ENCODE data around the gene EGLN3. TPM values are rescaled to one million over a fixed set of nuclear protein-coding genes. Genes with fewer than 3 reads are reported as not detected.

Gene EGLN3
- total RNA-seq, 4 donors from 2014 or later, result 9.4 to 15.7 (median 13.5) TPM

DNA sequence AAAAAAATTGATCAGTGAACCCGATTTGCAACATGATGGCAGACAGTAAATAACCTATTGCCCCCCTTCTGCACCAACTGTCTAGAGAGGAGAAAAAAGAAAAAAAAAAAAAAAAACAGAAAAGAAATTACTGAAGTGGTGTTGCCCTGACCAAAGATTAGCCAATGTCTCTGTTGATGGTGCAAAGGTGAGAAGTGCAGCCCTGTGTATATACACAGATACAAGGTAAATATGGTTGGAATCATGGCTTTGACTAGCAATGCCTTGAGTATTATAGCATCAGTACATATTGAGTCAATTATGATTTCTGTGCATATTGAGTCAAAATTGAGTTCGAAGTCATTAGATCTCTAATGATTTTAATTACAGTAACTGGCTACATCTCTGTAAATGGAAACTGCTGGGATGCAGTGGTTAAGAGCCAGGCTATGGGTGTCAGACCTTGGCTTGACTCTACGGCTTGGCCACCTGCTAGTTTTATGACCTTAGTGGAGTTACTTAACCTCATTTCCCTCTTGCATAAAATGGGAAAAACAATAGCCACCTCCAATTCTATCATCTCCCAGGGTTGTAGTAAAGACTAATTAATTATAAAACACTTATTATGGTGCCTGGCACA, 51.0 kb downstream of the EGLN3 start:
- intact Hi-C loops (cut with DNase I; ENCODE audit: low total_unique reads), result no loop called here
- Histone ChIP-seq H3K9me3 (no peaks in the 10 kb centered on the region), H3K36me3 (no peaks in the 10 kb centered on the region), H3K27ac (no peak overlapping the region), H3K4me3 (no peak overlapping the region), H3K4me1 (peaks cover 0 to 5% of the 10 kb centered on the region in 2 donors), H3K27me3 (no peaks in the 10 kb centered on the region)
- ATAC-seq, result no peak
- TF ChIP-seq POLR2A (IDR thresholded peaks at IDR 0.05), result no peak
- TF ChIP-seq, protein P1, sequence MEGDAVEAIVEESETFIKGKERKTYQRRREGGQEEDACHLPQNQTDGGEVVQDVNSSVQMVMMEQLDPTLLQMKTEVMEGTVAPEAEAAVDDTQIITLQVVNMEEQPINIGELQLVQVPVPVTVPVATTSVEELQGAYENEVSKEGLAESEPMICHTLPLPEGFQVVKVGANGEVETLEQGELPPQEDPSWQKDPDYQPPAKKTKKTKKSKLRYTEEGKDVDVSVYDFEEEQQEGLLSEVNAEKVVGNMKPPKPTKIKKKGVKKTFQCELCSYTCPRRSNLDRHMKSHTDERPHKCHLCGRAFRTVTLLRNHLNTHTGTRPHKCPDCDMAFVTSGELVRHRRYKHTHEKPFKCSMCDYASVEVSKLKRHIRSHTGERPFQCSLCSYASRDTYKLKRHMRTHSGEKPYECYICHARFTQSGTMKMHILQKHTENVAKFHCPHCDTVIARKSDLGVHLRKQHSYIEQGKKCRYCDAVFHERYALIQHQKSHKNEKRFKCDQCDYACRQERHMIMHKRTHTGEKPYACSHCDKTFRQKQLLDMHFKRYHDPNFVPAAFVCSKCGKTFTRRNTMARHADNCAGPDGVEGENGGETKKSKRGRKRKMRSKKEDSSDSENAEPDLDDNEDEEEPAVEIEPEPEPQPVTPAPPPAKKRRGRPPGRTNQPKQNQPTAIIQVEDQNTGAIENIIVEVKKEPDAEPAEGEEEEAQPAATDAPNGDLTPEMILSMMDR (IDR thresholded peaks at IDR 0.05 in 4 of 5, conservative IDR thresholded peaks at IDR 0.05 in 1 of 5), result no peak
- in situ Hi-C loops (cut with MboI; ENCODE audit: low sequenced_read_pairs in 4 of 4), result no loop called here
- DNase-seq, result no peak

DNA sequence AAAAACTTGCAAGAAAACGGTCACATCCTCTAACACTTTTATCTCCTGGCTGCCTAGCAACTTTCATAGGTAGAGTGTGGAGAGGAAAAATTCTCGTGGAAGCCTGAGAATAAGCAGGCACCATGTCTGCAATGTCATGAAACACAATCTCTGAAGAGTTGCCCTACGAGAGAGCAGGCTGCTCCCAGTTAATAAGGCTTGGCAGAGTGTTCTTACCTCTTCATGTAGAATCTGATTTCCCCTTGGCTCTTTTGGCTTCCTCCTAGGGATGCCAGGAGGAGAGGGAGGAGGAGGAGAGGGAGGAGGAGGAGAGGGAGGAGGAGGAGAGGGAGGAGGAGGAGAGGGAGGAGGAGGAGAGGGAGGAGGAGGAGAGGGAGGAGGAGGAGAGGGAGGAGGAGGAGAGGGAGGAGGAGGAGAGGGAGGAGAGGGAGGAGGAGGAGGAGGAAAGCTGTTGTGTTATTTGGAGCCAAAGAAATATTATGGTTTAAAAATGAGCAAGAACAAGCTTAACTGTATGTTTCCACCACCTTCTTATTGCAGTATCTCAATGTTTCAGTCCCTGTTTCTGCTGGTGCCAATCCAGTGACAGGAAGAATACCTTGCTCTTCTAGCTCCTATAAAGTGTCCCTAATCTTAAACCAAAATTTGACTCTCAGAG, 52.9 kb downstream of the EGLN3 start:
- in situ Hi-C loops (cut with MboI; ENCODE audit: low sequenced_read_pairs in 4 of 4), result no loop called here

DNA sequence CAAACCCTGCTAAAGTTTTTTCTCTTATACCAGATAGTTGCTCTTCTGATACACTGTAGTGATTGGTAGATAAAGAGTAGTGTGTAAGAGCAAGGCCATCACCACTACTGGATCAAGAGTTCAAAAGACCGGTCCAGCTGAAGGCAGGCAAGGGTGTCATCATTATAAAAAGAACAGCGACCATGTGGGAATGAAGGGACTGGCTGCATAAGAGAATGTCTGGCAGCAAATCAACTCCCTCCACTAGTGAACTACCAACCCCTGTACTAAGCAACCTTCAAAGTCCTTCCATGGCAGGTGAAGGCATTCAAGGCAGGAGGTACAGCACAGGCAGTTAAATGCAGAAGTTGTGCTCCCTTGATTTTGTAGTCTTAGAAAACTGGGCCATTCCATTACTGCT, 53.5 kb downstream of the EGLN3 start:
- intact Hi-C loops (cut with DNase I; ENCODE audit: low total_unique reads) (no loop called here), in situ Hi-C loops (cut with MboI; ENCODE audit: low sequenced_read_pairs in 4 of 4) (no loop called here)
- TF ChIP-seq, protein P1 (IDR thresholded peaks at IDR 0.05 in 4 of 5, conservative IDR thresholded peaks at IDR 0.05 in 1 of 5), result no peak
- TF ChIP-seq POLR2A (IDR thresholded peaks at IDR 0.05), result no peak
- Histone ChIP-seq H3K27ac (no peak overlapping the region), H3K27me3 (no peaks in the 10 kb centered on the region), H3K36me3 (no peaks in the 10 kb centered on the region), H3K4me3 (no peak overlapping the region), H3K9me3 (no peaks in the 10 kb centered on the region), H3K4me1 (peaks cover 0 to 5% of the 10 kb centered on the region in 2 donors)
- DNase-seq, result no peak
- ATAC-seq, result no peak

More for the DNA sequence above, 52.9 kb downstream of the EGLN3 start:
- ATAC-seq (no peak), DNase-seq (no peak)
- TF ChIP-seq POLR2A (IDR thresholded peaks at IDR 0.05), result no peak
- TF ChIP-seq, protein P1 (IDR thresholded peaks at IDR 0.05 in 4 of 5, conservative IDR thresholded peaks at IDR 0.05 in 1 of 5), result no peak
- Histone ChIP-seq H3K4me3 (no peak overlapping the region), H3K9me3 (no peaks in the 10 kb centered on the region), H3K27me3 (no peaks in the 10 kb centered on the region), H3K27ac (no peak overlapping the region), H3K36me3 (no peaks in the 10 kb centered on the region), H3K4me1 (peaks cover 0 to 5% of the 10 kb centered on the region in 2 donors)
- intact Hi-C loops (cut with DNase I; ENCODE audit: low total_unique reads), result no loop called here

DNA sequence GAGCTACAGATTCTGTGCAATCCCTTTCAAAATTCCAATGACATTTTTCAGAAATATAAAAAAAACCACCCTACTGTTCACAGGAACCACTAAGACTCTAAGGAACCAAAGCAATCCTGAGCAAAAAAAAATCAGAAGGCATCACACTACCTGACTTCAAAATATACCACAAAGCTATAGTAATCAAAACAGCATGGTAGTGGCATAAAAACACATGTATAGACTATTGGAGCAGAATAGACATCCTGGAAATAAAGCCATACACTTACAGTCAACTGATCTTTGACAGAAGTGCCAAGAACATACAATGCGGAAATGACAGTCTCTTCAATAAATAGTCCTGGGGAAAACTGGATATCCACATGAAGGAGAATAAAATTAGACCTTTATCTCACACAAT, 56.5 kb downstream of the EGLN3 start:
- ATAC-seq (no peak), DNase-seq (no peak)
- no peak for TF ChIP-seq POLR2A (IDR thresholded peaks at IDR 0.05)
- TF ChIP-seq, protein P1 (IDR thresholded peaks at IDR 0.05 in 4 of 5, conservative IDR thresholded peaks at IDR 0.05 in 1 of 5), result no peak
- no peaks in the 10 kb centered on the region for H3K4me1 ChIP-seq
- no peak overlapping the region for H3K27ac ChIP-seq
- no peaks in the 10 kb centered on the region for H3K36me3 ChIP-seq
- H3K4me3 ChIP-seq, result no peak overlapping the region
- in situ Hi-C loops (cut with MboI; ENCODE audit: low sequenced_read_pairs in 4 of 4), result no loop called here
- H3K27me3 ChIP-seq, result no peaks in the 10 kb centered on the region
- no peaks in the 10 kb centered on the region for H3K9me3 ChIP-seq
- intact Hi-C loops (cut with DNase I; ENCODE audit: low total_unique reads), result no loop called here
